Measurements from ENCODE around the gene HOXB6.

The HOXB6 gene

DNA sequence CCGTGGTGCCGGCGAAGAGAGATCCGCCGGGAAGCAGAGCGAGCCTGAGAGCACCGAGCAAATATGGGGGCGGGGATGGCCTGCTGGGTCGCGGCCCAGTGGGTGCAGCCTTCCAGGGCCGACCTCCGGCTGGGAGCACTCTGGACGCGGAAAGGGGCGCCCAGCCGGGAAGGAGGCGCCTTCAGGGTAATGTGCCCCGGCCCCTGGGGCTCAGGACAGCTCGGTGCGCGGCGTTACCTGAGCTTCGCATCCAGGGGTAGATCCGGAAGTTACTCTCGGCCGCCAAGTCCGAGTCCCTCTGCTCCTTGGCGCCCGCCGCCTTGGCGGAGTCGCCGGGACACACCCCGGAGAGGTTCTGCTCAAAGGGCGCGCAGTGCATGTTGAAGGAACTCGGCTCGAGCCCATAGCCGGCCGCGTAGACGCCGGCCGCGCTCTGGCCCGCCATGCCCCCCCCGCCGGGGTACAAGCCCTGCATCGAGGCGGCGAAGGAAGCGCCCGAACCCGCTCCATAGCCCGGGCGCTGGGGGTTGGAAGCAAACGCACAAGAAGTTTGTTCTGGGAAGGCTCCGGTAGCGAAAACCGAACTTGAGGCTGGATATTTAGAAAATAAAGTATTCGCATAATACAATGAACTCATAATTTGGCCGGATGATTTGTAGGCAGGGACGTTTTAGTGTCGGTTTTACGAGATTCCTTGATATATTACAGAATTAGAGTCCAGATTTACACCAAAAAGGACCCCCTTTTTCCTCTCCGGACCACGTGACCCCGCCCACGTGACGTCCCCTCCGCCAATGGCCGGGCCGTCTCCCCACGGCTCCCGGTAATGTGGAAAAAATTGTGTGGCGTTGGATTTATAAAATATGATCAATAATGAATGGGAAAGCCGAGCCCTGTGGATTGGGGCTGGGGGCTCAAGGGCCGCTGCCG, 5.8 kb upstream of the HOXB6 start, which contains the start of gene HOXB7:
TSS of gene HOXB7 (minus strand) at position 736 of the 930 bp plus-strand sequence. CDS start at position 637, 99 bp downstream.
- peak in 1 of 3 donors; percentile 58 for DNase-seq (ENCODE audit: low read depth in 3 of 3, low spot score in 1 of 3)

DNA sequence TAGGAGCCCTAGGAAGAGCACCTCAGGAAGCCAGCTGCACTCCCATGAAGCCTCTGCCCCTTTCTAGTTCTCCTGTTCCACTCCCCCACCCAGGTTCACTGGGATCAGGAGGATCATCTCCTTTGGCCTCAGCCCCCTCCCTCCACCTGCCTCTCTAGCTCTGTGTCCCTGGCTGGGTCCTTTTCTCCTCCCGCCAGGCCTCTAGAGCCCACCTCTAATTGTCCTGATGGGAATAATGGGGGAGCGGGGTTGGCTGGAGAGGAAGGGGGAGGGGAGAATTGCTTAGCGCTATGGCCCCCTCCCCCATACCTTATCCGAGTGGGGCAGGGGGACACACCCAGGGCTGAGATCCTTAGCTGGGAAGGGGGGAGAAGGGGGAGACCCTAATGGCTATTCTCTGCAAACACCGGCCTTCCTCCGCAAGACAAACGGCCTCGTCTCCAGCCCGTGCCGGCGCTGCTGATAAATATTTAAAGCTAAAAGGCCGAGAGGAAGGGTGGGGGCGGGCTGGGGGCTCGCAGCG, 5.0 kb upstream of the HOXB6 start:
- DNase-seq (ENCODE audit: low read depth in 3 of 3, low spot score in 1 of 3) = no peak

DNA sequence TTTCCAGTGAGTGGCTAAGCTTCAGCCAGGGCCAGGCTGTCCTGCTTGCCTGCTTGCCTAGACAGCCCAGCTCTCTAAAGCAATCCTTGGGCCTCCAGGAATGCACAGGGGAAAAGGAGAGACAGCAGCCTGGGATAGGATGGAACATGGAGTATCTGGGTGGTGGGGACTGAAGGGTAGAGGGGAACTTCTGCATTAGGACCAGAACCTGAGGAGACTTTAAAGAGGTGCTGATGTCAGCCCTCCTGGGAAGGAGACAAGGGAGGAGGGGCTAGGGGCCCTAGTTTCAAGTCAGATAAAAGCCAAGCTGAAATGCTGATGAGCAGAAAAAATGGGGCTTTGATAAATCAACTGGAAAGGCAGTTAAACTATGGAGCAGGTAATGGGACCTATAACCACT, 4.2 kb upstream of the HOXB6 start:
- no peak for DNase-seq (ENCODE audit: low read depth in 3 of 3, low spot score in 1 of 3)

DNA sequence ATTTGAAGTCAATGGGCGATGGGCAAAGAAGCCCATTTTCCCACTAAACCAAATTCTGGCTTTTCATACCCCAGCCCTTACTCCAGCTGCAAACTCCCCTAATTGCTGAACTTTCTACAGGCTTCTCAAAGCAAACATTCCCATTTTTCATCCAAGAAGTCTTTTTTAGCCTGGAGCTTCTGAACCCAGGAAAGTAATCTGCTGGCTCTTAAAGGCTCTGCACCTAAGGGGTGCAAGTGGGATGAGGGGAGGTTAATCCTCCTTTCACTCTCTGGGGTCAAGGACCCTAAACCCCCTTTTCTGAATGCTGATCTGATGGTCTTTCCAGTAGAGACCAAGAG, 3.7 kb upstream of the HOXB6 start:
- DNase-seq (ENCODE audit: low read depth in 3 of 3, low spot score in 1 of 3) = no peak

DNA sequence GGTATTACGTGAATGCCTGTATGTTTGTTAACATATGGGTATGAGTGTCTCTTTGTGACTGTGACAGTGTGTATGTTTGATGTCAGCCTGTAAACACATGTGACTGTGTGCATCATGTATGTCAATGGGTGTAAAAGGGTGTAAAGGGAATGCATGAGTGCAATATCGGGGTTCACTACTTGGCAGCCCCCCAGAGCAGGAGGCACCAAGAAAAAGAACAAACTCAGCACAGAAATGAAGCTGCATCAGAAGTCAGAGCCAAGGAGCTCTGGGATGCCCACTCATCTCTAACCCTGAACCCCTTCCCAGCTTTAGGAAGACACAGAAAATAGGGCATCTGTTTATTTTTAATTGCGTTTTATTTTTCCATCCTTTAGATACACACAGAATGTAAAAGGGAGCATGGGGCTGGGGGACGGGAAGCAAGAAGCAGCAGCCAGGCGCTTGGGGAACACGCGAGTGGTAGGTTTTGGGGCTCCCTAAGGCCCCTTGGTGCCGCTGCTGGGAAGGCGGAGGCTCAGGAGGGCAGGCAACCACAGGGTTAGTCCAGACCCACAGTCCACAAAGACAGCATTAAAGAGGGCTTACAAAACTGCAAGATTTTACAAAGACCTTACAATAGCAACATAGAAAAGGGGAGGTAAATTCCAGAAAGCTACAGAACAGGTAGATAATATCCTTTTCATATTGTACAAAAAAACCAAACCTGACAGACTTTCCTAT, 2.3 kb upstream of the HOXB6 start:
- no peak for DNase-seq (ENCODE audit: low read depth in 3 of 3, low spot score in 1 of 3)

DNA sequence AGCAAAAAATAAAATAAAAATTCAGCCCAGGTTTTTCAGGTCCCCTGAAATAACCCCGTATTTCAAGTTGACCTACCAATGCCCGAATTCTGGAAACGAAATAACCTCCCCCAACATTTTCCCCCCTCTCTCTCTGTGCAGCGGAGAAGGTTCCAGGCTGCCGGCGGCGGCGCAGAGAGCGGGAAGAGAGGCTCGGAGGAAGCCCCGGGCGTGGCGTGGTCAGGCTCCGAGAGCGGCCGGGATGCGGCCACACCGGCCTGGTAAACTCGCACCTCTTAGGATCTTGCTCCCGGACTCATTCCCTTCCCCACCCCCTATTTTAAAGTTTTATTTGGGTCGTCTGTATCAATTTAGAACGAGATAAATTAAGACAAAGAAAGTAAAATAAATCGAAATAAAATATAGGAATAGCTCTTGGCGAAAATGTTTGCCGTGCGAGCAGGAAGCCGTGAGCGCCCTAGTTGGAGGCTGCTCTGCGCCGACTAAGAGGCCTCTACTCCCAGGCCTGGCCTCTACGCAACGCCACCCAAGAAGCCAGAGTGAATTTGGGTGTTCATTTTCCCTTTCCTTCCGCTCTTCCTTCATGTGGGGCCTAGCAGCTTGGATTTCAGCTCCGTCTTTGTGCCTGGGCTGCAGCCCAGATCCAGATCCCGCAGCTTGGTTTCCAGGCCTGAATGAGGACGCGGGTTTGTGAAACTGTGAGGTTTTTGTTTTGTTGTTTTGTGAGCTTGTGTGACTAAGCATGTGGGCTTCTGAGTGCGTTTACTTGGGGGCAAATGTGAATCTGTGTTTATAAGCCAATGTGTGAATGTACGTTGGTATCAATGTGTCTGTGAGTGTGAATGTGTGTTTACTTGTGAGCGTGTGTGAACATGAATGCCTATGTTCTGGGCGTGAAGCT, 1.5 kb upstream of the HOXB6 start:
- no peak for DNase-seq (ENCODE audit: low read depth in 3 of 3, low spot score in 1 of 3)

DNA sequence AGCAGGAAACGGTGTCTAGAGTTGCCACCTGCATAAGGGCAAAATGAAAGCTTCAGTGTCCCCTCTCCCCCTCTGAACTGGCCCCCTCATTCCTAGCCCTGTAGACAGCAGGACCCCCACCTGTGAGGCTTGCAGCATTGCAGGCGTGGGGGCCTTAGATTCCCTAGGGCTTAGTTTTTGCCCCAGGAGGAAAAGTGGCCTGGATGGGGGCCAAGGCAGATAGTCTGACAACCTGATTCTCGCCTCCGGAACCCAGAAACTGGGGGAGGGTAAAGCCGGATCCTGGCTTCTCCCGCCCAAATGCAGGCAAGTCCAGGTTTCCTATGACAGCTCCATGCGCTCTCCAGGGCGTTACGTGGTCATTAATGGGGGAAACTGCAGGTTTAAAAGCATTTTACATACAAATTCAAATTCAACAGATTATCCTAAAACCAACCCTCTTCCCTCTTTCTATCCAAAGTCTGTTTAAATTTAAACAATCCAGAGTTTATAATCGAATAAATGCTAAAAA, 678 bp upstream of the HOXB6 start:
- no peak for DNase-seq (ENCODE audit: low read depth in 3 of 3, low spot score in 1 of 3)

DNA sequence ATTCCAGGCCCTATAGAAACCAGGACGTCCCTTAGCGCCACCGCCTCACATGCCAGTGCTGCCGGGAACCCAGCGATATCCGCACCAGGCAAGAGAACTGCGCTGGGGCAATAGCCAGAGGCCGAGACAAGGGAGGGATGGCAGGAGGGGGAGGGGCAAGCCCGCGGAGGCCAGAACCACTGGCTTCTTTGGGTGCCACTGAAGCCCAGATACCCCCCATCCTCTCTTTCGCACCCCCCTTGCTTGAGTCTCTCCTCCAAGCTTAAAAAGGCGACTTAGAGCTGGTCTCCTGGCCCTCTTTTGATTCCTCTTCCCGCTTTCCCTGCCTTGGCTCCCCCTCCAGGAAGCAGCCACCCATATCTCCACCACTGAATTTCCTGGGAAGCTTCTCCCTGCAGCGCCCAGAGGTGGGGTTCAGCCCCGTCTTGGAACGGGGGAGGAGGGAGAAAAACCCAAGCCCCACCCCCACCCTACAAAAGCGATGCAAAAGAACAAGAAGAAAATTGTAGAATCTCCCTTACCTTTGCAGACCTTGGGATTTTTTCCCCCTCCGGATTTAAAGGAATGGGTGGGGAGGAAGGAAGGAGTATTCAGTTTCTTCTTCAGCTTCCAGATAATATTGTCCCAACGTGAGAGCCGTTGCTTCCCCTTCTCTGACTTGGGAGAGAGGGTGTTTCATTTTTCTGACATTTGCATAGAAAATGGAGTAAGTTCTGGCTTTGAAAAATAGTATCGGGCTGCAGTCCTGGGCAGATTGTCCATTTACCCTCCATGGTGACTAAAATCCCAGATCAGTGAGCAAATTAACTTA, 622 bp downstream of the HOXB6 start:
- DNase-seq (ENCODE audit: low read depth in 3 of 3, low spot score in 1 of 3) = no peak

DNA sequence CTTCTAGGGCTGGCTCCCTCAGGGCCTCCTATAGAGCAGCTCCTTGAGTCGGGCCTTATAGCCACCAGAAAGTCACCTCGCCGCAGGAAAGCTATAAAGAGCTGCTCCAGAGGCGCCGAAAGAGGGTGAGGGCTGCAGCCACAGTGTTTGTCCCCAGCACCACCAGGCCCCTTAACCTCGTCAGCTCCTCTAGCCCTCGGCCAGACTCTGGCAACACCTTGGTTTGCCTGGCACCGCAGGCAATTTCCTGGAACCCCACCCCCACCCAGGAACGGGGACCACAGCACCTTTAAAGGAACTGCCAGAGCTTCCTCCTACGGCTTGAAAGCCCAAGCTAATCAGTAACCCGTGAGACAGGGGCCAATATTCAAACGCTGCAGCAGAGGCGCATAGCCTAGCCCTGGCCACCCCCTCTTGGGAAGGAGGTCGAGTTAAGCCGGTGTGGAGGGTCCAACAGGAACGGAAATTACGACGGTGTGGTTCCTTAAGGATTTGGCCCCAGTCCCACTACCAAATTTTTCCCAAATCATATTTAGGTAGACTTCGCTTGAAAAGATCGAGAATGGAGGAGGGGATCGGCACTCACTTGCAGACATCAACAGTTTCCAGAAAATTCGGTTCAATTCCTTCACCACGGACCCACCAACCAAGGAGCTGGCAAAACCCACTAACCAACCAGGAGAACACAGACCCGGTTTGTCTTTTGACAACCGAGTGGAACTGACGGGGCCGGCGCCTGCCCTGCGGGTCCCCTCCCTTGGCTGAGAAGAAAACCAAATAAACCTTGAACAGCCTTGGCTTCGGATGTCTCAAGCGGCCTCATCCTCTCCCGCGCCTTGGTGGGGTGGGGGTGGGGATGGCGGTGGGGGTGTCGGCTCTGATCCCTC, 3.0 kb downstream of the HOXB6 start:
- no peak for DNase-seq (ENCODE audit: low read depth in 3 of 3, low spot score in 1 of 3)

DNA sequence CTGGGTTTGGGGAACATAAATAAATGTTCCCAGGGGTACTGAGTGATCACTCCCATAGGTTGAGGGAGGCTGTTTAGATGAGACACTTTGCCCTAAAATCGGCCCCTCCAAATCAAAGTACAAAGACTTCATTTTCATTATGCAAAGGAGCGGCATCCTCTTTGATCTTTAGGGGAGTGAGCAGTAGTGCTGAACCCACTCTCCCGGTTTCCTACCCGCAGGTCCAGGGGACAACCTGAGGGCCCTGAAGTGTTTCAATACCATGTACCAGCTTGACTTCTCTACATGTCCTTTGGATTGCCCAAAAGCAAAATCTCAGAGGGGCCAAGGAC, 3.6 kb downstream of the HOXB6 start:
- no peak for DNase-seq (ENCODE audit: low read depth in 3 of 3, low spot score in 1 of 3)

DNA sequence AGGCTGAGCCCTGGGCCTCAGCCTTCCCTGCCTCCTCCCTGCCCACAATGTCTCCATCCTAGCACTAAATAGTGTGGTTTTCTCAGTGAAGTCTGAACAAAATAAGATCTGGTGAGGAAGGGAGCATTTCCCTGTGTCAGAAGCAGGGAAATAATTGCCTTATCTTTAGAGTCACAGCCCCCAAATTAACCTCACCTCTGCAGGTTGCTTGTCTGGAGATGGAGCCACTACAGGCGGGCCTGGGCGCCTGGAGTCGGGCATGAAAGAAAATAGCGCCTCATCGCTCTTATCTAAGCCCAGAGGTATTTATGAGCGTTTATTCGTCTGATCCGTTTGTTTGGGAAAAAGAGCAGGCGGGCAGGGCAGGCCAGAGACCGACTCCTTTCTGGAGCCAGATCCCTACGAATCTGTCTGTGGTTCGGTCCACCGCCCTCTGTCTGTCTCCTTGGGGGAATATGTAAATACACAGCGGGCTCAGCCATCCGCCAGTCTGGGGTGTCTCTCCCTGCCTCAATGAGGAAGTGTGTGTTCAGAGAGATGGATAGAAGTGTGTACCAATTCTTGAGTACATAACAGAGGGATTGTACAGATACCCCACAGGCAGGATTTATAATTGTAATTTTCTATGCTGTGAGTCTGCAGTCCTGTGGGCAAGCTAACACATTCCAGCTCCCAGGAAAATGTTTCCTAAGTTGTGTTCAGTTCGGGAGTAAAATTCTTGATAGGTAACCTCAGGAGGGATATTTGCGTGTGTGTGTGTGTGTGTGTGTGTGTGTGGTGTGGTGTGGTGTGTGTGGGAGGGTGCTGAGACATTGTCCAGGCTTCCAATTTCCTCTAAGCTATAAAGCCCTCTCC, 4.3 kb downstream of the HOXB6 start:
- no peak for DNase-seq (ENCODE audit: low read depth in 3 of 3, low spot score in 1 of 3)

DNA sequence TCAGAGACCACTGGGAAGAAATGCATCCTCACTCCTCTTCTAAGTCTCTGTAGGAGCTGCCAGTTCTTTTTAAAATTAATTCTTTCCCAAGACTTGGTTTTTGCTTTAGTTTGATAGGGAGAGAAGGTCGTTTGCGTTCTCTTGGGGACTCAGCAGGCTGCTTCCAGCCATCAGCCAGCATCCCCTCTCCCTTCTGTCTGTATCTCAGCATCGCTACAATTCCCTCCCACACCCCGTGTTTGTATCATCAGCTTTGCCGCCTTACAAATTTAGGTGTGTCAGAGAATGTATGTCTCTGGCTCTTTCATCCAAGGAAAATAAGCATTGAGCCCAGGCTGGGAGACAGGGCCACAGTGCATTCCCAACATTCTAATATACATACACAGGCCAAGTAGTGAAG, 5.4 kb downstream of the HOXB6 start:
- DNase-seq (ENCODE audit: low read depth in 3 of 3, low spot score in 1 of 3) = no peak

DNA sequence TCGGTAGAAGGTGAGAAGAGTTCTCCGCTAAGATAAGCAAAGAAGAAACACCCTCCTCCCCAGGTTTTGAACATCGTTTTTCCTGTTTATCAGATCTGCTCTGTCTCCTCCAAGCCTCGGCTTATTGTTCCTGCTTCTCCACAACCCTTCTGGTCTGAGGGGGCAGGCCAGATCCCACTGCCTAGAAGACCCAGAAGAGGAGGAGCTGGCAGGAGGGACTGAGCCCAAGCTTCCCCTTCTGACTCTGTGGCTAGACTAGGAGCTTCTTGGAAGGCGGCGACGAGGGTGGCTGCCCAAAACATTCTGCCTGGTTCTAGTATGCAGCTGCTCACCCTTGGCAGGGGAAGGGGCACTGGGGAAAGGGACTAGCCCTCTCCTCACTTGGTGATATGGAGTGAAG, 6.0 kb downstream of the HOXB6 start:
- no peak for DNase-seq (ENCODE audit: low read depth in 3 of 3, low spot score in 1 of 3)

DNA sequence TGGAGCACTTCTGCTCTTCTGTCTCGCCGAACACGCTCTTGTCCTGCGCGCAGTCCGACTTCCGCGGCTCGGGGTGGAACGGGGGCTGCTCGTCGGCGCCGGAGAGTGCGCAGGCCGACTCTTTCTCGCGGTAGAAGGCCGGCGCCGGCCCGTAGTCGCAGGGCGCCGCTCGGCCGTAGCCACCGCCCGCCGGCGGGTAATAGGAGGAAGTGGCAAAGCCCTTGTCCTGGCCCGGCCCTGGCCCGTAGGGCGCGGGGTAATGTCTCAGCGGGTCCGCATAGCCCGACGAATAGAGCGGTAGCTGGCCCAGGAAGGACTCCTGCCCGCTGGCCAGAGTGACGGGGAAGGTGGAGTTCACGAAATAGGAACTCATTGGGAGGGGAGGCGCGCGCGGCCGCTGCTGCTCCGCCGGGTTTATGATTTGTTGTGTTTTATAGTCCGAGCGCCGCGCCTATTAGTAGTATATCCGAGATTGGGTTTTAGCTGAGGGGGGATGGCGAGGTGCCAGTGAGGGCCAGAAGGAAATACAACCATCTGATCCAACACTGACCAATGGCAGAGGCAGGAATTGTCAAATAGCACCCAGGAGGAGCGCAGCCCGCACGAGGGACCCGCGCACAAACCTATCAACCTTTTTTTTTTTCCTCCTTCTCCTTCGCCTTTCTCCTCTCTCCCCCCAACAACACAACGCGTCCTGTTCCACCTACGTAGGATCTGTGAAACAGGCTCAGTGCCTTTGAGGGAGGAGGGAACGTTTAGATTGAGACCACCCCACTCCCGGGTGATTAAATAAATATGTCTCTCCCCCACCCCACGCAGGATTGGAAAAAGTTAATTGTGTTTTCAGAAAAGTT, 6.8 kb downstream of the HOXB6 start:
- DNase-seq (ENCODE audit: low read depth in 3 of 3, low spot score in 1 of 3) = no peak

DNA sequence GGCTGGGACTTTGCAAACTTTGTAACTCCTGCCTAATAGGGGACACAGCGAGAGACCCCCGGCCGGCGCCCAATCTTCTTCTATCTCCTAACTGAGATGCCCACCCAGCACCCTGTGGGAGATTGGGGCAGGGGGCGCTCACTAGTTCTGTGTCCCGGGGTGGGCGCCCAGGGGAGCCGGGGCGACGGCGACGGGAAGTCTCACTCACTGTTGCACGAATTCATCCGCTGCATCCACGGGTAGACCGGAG, 7.3 kb downstream of the HOXB6 start:
- no peak for DNase-seq (ENCODE audit: low read depth in 3 of 3, low spot score in 1 of 3)

DNA sequence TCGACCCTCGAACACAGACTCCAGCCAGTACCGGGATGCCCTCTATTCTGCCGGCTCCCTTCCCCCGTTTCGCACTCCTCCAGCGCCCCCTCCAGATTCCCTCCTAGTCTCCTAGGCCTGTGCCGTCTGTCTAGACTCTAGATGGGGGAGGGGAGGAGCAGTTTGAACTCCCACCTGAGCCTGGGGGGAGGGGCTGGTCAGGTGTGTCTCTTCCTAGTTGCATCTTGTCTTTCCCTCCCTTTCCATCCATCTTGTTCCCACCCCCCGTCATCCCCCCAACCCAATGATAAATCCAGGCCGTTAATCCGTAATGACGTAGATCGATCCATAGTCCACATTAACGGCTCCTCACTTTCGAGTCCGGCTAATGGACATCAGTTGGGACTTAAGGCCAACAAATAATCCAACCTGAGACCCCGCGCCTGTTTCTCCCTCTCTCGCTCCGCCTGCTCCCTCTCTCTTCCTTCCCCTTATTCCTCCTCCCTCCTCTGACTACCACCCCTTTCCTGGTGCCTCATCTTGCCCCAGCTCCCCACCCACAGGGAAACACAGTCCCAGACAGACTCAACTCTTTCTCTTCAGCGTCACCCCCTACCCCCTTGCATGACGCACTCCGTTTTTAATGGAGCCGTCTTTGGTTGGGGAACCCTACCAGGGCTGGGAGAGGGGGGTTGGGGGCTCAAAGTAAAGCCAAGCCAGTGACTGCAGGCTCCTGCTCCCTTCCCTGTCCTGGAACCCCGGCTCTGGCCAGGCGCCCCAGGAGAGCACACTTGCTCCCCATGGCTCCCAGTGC, 7.9 kb downstream of the HOXB6 start:
- no peak for DNase-seq (ENCODE audit: low read depth in 3 of 3, low spot score in 1 of 3)

All from stimulated activated CD4-positive, alpha-beta T cell treated with anti-CD3 and anti-CD28 coated beads, TNF-alpha, amount 100 ng/mL, for 1 hour (primary cell).